ENCODE measurements around the gene AMIGO1. TPM values are rescaled to one million over a fixed set of nuclear protein-coding genes. Genes with fewer than 3 reads are reported as not detected.
A peak's percentile ranks its signal among the peaks of the same experiment; 100 is the strongest.

AMIGO1 gene
- polyA plus RNA-seq, 3 donors, result 0.05 to 0.26 (median 0.07) TPM

DNA sequence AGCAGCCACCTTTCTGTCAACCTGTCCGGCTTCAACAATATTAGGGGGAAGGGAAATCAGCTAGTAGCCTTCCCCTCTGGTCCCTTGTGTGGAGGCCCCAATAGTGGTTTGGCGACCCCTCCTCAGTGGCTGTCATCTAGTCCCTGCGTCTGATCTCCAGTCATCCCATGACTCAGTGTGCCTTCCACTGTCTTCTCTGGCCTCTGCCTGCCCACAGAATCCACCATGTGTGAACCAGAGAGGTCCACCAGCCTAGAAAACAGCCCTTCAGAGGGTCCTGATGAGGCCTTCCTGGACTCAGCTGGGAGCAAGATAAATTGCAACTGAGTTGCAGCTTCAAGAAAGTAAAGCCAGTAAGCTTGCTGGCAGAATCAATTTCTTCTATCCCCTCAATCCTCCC is 29.6 kb downstream of the AMIGO1 start:
- intact Hi-C loops (cut with micrococcal nuclease), result loop anchor here in 1 of 2 donors (5.0 kb wide), 1 partner anchor 53 kb away; the partner anchor contains the start of gene PSMA5
- H3K27me3 Mint-ChIP-seq (ENCODE audit: low read depth in 3 of 3), result peaks cover 44 to 48% (median 45%) of the 10 kb centered on the region in 3 donors
- H3K4me3 Mint-ChIP-seq, result peak overlapping the region in 1 of 2 donors; percentile 5
- no peak for DNase-seq
- no peaks in the 10 kb centered on the region for H3K79me2 ChIP-seq (ENCODE audit: insufficient read depth, low read length)
- H2AFZ ChIP-seq (ENCODE audit: insufficient read depth, low read depth, low read length, poor library complexity, severe bottlenecking), result no peak overlapping the region
- H3K4me3 ChIP-seq (replicated peaks in 1 of 3; ENCODE audit: low read depth in 2 of 3, low read length in 3 of 3), result no peak overlapping the region
- no peak overlapping the region for H3K27ac Mint-ChIP-seq
- no peak overlapping the region for H3K4me2 ChIP-seq (replicated peaks; ENCODE audit: extremely low read depth, low read length, poor library complexity, severe bottlenecking)
- H3K27me3 ChIP-seq (ENCODE audit: control insufficient read depth in 2 of 2, insufficient read depth in 2 of 2, low read length in 2 of 2), result peaks cover 8 to 31% of the 10 kb centered on the region in 2 donors
- TF ChIP-seq, protein P1, sequence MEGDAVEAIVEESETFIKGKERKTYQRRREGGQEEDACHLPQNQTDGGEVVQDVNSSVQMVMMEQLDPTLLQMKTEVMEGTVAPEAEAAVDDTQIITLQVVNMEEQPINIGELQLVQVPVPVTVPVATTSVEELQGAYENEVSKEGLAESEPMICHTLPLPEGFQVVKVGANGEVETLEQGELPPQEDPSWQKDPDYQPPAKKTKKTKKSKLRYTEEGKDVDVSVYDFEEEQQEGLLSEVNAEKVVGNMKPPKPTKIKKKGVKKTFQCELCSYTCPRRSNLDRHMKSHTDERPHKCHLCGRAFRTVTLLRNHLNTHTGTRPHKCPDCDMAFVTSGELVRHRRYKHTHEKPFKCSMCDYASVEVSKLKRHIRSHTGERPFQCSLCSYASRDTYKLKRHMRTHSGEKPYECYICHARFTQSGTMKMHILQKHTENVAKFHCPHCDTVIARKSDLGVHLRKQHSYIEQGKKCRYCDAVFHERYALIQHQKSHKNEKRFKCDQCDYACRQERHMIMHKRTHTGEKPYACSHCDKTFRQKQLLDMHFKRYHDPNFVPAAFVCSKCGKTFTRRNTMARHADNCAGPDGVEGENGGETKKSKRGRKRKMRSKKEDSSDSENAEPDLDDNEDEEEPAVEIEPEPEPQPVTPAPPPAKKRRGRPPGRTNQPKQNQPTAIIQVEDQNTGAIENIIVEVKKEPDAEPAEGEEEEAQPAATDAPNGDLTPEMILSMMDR (IDR thresholded peaks at IDR 0.05), result no peak
- H3K27ac ChIP-seq (ENCODE audit: low read depth in 1 of 2, low read length in 2 of 2), result no peak overlapping the region
- H3K36me3 Mint-ChIP-seq, result no peaks in the 10 kb centered on the region
- no peaks in the 10 kb centered on the region for H3K9me3 ChIP-seq (replicated peaks in 1 of 2; ENCODE audit: control insufficient read depth in 1 of 2, insufficient read depth in 1 of 2, low read length in 2 of 2)
- WGBS (ENCODE audit: insufficient coverage), result 97% methylated on average over 3 of the region's 3 CpGs
- no peak overlapping the region for H3K9ac ChIP-seq (ENCODE audit: insufficient read depth, low read length, poor library complexity, severe bottlenecking)
- H3K36me3 ChIP-seq (replicated peaks in 1 of 2; ENCODE audit: control insufficient read depth in 1 of 2, insufficient read depth in 2 of 2, low read length in 2 of 2), result no peaks in the 10 kb centered on the region
- H4K20me1 ChIP-seq (ENCODE audit: insufficient read depth, low read length), result no peaks in the 10 kb centered on the region
- peaks cover 28 to 31% of the 10 kb centered on the region in 2 donors for H3K4me1 ChIP-seq (ENCODE audit: control insufficient read depth in 1 of 2, insufficient read depth in 2 of 2, low read length in 2 of 2)
- H3K4me1 Mint-ChIP-seq, result peaks cover 36% of the 10 kb centered on the region
- no peaks in the 10 kb centered on the region for H3K9me3 Mint-ChIP-seq

DNA sequence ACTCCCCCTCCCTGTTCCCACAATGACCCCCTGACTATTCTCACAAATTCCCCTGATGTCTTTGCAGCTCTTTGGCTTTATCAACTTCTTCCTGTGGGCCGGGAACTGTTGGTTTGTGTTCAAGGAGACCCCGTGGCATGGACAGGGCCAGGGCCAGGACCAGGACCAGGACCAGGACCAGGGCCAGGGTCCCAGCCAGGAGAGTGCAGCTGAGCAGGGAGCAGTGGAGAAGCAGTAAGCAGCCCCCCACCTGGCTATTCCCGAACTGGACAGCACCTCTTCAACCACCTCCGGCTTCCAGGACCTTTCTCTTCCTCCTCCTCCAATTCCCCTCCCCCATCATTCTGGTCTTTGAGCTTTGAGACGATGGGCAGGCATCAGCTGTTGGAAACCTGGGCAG is 30.2 kb downstream of the AMIGO1 start:
- TF ChIP-seq, protein P1 (IDR thresholded peaks at IDR 0.05), result no peak
- no peak overlapping the region for H3K4me3 ChIP-seq (replicated peaks in 1 of 3; ENCODE audit: low read depth in 2 of 3, low read length in 3 of 3)
- Mint-ChIP-seq H3K27me3 (ENCODE audit: low read depth in 3 of 3) (peaks cover 47 to 53% (median 51%) of the 10 kb centered on the region in 3 donors), H3K9me3 (no peaks in the 10 kb centered on the region), H3K36me3 (no peaks in the 10 kb centered on the region), H3K4me3 (peak overlapping the region in 1 of 2 donors; percentile 5), H3K4me1 (peaks cover 30% of the 10 kb centered on the region), H3K27ac (no peak overlapping the region)
- no peaks in the 10 kb centered on the region for H4K20me1 ChIP-seq (ENCODE audit: insufficient read depth, low read length)
- no peak overlapping the region for H3K4me2 ChIP-seq (replicated peaks; ENCODE audit: extremely low read depth, low read length, poor library complexity, severe bottlenecking)
- no peaks in the 10 kb centered on the region for H3K36me3 ChIP-seq (replicated peaks in 1 of 2; ENCODE audit: control insufficient read depth in 1 of 2, insufficient read depth in 2 of 2, low read length in 2 of 2)
- WGBS (ENCODE audit: insufficient coverage), result 78% methylated on average over 3 of the region's 5 CpGs
- intact Hi-C loops (cut with micrococcal nuclease), result no loop called here
- H3K27ac ChIP-seq (ENCODE audit: low read depth in 1 of 2, low read length in 2 of 2), result no peak overlapping the region
- no peak overlapping the region for H2AFZ ChIP-seq (ENCODE audit: insufficient read depth, low read depth, low read length, poor library complexity, severe bottlenecking)
- no peak overlapping the region for H3K9ac ChIP-seq (ENCODE audit: insufficient read depth, low read length, poor library complexity, severe bottlenecking)
- no peaks in the 10 kb centered on the region for H3K9me3 ChIP-seq (replicated peaks in 1 of 2; ENCODE audit: control insufficient read depth in 1 of 2, insufficient read depth in 1 of 2, low read length in 2 of 2)
- no peak for DNase-seq
- H3K27me3 ChIP-seq (ENCODE audit: control insufficient read depth in 2 of 2, insufficient read depth in 2 of 2, low read length in 2 of 2), result peaks cover 8 to 31% of the 10 kb centered on the region in 2 donors
- H3K79me2 ChIP-seq (ENCODE audit: insufficient read depth, low read length), result no peaks in the 10 kb centered on the region
- peaks cover 22 to 25% of the 10 kb centered on the region in 2 donors for H3K4me1 ChIP-seq (ENCODE audit: control insufficient read depth in 1 of 2, insufficient read depth in 2 of 2, low read length in 2 of 2)

Data from CD14-positive monocyte (primary cell).